ENCODE results near the gene EXOC3L1.

Gene EXOC3L1

GRCh38 chr16:67228034-67228785 is 38.3 kb upstream of the EXOC3L1 start:
- peaks cover 2% of the 10 kb centered on the region; the same call in 1 of the 2 replicates for H3K9me3 ChIP-seq
- no peak for DNase-seq (ENCODE audit: low spot score in 2 of 2)
- no peaks in the 10 kb centered on the region for H3K27me3 ChIP-seq (ENCODE audit: low read depth)
- in situ Hi-C loops (cut with MboI; ENCODE audit: low sequenced_read_pairs), result no loop called here
- H3K4me3 ChIP-seq, result peak overlapping the region; percentile 94
- peaks cover 38% of the 10 kb centered on the region for H3K36me3 ChIP-seq (replicated peaks)
- peaks cover 5% of the 10 kb centered on the region for H3K4me1 ChIP-seq

DNA sequence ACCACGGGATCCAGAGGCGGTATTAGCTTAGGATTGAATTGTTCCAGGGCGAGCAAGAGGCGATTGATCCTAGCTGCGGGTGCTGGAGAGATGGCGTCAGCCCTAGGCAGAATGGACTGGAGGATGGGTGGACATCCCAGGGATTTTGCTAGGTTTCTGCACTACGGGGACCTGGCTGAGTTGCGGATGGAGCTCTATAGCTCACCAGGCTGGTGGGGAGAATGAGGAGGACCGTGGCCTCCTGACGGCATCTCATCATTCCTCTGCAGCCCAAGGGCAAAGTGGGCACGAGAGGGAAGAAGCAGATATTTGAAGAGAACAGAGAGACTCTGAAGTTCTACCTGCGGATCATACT is 37.6 kb upstream of the EXOC3L1 start:
- Histone ChIP-seq H3K9me3 (peaks cover 2% of the 10 kb centered on the region; the same call in 1 of the 2 replicates), H3K27me3 (ENCODE audit: low read depth) (no peaks in the 10 kb centered on the region), H3K4me1 (peaks cover 5% of the 10 kb centered on the region), H3K36me3 (replicated peaks) (peaks cover 37% of the 10 kb centered on the region), H3K4me3 (peak overlapping the region; percentile 94)
- in situ Hi-C loops (cut with MboI; ENCODE audit: low sequenced_read_pairs), result no loop called here
- DNase-seq (ENCODE audit: low spot score in 2 of 2), result no peak

GRCh38 chr16:67226804-67227566 is 37.0 kb upstream of the EXOC3L1 start, which contains the start of gene TMEM208:
TMEM208 (plus strand) TSS chr16:67227130; CDS start chr16:67227219, 89 bp downstream.
- Histone ChIP-seq H3K4me3 (peak within 1 kb of the TSS; percentile 94), H3K4me1 (peaks cover 5% of the 10 kb centered on the region), H3K9me3 (peaks cover 2% of the 10 kb centered on the region; the same call in 1 of the 2 replicates), H3K36me3 (replicated peaks) (peaks cover 37% of the 10 kb centered on the region), H3K27me3 (ENCODE audit: low read depth) (no peaks in the 10 kb centered on the region)
- in situ Hi-C loops (cut with MboI; ENCODE audit: low sequenced_read_pairs), result no loop called here
- peak; percentile 93 to 99 for DNase-seq (ENCODE audit: low spot score in 2 of 2)

DNA sequence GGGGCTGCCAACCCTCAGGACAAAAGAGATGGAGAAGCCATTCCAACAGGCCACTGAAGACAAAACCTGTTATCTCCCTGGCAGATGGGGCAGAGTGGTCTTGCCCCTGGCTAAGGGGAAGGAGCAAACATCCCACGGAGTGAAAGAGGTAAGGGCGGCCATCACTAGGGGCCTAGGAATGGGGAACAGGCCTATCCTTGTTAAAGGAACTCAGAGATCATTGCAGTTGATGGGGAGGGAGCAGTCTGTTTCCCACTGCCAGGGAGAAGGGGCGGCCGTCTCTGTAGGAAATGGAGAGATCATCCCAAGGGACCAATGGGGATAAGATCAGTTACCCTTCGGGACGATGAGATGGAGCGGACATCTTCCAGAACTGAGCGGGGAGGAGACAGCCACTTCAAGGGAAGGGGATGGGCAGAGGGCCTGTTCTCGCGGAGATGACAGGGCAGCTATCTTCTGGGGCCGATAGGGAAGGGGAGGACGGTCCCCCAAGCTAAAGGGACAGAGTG is 36.4 kb upstream of the EXOC3L1 start:
- peak overlapping the region; percentile 94 for H3K4me3 ChIP-seq
- H3K4me1 ChIP-seq, result peaks cover 5% of the 10 kb centered on the region
- in situ Hi-C loops (cut with MboI; ENCODE audit: low sequenced_read_pairs), result no loop called here
- H3K36me3 ChIP-seq (replicated peaks), result peaks cover 31% of the 10 kb centered on the region
- peaks cover 2% of the 10 kb centered on the region; the same call in 1 of the 2 replicates for H3K9me3 ChIP-seq
- no peak for DNase-seq (ENCODE audit: low spot score in 2 of 2)
- H3K27me3 ChIP-seq (ENCODE audit: low read depth), result no peaks in the 10 kb centered on the region

DNA sequence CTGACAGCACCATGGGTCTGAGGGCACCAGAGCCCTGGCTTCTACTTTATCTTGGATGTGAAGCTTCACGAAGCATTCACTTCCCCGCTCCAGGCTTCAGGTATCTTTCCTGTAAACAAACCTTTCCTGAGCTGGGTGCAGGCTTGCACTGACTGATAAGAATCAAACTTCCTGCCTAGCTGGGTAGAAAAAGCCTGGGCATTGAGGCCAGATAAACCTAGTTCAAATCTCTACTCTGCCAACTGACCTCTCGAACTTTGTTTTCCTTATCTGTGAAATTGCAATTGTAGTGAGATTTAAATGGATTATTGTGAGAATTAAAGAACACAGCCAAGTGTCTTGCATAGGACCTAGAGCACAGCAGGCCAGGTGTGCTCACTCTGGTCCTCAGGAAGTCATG is 34.1 kb upstream of the EXOC3L1 start:
- in situ Hi-C loops (cut with MboI; ENCODE audit: low sequenced_read_pairs), result no loop called here
- no peak overlapping the region for H3K4me3 ChIP-seq
- H3K4me1 ChIP-seq, result peaks cover 5% of the 10 kb centered on the region
- H3K9me3 ChIP-seq, result peaks cover 2% of the 10 kb centered on the region; the same call in 1 of the 2 replicates
- H3K27me3 ChIP-seq (ENCODE audit: low read depth), result no peaks in the 10 kb centered on the region
- peaks cover 10% of the 10 kb centered on the region for H3K36me3 ChIP-seq (replicated peaks)
- no peak for DNase-seq (ENCODE audit: low spot score in 2 of 2)

GRCh38 chr16:67216612-67217490 is 26.9 kb upstream of the EXOC3L1 start:
- in situ Hi-C loops (cut with MboI; ENCODE audit: low sequenced_read_pairs), result no loop called here
- DNase-seq (ENCODE audit: low spot score in 2 of 2), result no peak
- Histone ChIP-seq H3K36me3 (replicated peaks) (no peaks in the 10 kb centered on the region), H3K9me3 (no peaks in the 10 kb centered on the region; the same call in 1 of the 2 replicates), H3K4me1 (no peaks in the 10 kb centered on the region), H3K4me3 (no peak overlapping the region), H3K27me3 (ENCODE audit: low read depth) (no peaks in the 10 kb centered on the region)

DNA sequence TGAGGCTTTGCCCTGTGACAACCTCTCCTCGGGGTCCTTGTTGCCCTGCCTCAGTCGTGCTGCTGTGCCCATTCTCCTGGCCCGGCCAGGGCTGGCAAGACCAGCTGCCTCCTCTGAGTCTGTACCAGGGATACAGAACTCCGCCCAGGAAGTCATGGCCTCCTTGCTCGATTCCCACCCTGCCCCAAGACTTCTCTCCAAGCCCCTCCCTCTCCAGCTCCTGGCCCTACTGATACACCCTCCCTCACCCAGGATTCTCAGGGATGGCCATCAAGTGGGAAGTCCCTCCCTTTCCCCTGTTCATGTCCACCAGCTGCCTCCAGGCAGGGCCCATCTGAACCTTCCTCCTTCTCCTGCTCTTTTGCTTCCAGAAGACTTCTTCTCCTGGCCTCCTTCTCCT is 25.8 kb upstream of the EXOC3L1 start:
- Histone ChIP-seq H3K4me3 (no peak overlapping the region), H3K4me1 (no peaks in the 10 kb centered on the region), H3K9me3 (no peaks in the 10 kb centered on the region; the same call in 1 of the 2 replicates), H3K27me3 (ENCODE audit: low read depth) (no peaks in the 10 kb centered on the region), H3K36me3 (replicated peaks) (no peaks in the 10 kb centered on the region)
- DNase-seq (ENCODE audit: low spot score in 2 of 2), result no peak
- in situ Hi-C loops (cut with MboI; ENCODE audit: low sequenced_read_pairs), result no loop called here

GRCh38 chr16:67213197-67214019 is 23.5 kb upstream of the EXOC3L1 start:
- Histone ChIP-seq H3K27me3 (ENCODE audit: low read depth) (no peaks in the 10 kb centered on the region), H3K36me3 (replicated peaks) (no peaks in the 10 kb centered on the region), H3K4me1 (no peaks in the 10 kb centered on the region), H3K4me3 (no peak overlapping the region), H3K9me3 (no peaks in the 10 kb centered on the region)
- no peak for DNase-seq (ENCODE audit: low spot score in 2 of 2)
- in situ Hi-C loops (cut with MboI; ENCODE audit: low sequenced_read_pairs), result no loop called here

GRCh38 chr16:67212766-67213165 is 22.8 kb upstream of the EXOC3L1 start:
- no peaks in the 10 kb centered on the region for H3K4me1 ChIP-seq
- no peak for DNase-seq (ENCODE audit: low spot score in 2 of 2)

DNA sequence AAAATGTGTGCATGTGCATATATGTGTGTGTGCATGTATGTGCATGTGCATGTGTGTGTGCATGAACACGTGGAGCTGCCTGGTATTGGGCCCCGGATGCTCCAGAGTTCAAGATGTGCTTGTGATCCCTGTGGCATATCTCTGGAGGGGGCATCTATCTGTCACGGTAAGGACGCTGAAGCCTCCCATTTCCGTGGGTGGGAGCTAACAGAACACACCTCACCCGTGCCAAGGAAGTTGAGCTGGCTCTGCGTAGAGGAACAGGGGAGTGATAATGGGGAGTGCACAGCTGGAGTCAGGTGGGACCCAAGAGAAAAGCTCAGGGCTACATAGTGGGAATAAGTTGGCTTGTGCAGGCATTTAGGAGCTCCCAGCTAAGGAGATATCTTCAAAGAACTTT is 21.7 kb upstream of the EXOC3L1 start:
- in situ Hi-C loops (cut with MboI; ENCODE audit: low sequenced_read_pairs), result no loop called here
- Histone ChIP-seq H3K27me3 (ENCODE audit: low read depth) (no peaks in the 10 kb centered on the region), H3K4me3 (no peak overlapping the region), H3K36me3 (replicated peaks) (no peaks in the 10 kb centered on the region; the same call in 1 of the 2 replicates), H3K4me1 (no peaks in the 10 kb centered on the region), H3K9me3 (no peaks in the 10 kb centered on the region)
- DNase-seq (ENCODE audit: low spot score in 2 of 2), result no peak

More at GRCh38 chr16:67212766-67213165, 22.8 kb upstream of the EXOC3L1 start:
- no peaks in the 10 kb centered on the region for H3K27me3 ChIP-seq (ENCODE audit: low read depth)
- H3K9me3 ChIP-seq, result no peaks in the 10 kb centered on the region
- H3K36me3 ChIP-seq (replicated peaks), result no peaks in the 10 kb centered on the region
- in situ Hi-C loops (cut with MboI; ENCODE audit: low sequenced_read_pairs), result no loop called here
- no peak overlapping the region for H3K4me3 ChIP-seq

- Histone ChIP-seq H3K36me3 (replicated peaks) (no peaks in the 10 kb centered on the region; the same call in 1 of the 2 replicates), H3K27me3 (ENCODE audit: low read depth) (no peaks in the 10 kb centered on the region), H3K4me1 (no peaks in the 10 kb centered on the region), H3K9me3 (no peaks in the 10 kb centered on the region), H3K4me3 (no peak overlapping the region)
- DNase-seq (ENCODE audit: low spot score in 2 of 2), result no peak
- in situ Hi-C loops (cut with MboI; ENCODE audit: low sequenced_read_pairs), result no loop called here
Measured at GRCh38 chr16:67210069-67210937, 20.4 kb upstream of the EXOC3L1 start.

DNA sequence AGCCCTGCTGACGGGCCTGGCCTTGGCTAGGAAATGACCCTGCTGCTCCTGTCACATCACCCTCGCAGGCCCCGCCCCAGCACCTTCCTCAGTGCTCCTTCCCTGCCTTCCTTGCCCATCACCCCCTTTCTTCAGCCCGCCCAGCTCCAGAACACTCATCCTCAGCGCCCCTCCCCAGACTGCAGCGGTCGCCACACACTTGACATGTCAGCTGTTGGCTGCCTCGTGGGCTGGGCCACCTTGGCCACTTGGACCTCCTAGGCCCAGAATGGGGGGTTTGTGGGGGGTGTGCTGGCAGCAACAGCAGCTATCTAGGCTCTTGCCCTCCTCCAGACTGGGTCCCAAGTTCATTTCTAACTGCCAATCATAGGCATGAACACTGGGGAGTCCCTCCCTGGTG is 19.6 kb upstream of the EXOC3L1 start:
- H3K4me1 ChIP-seq, result no peaks in the 10 kb centered on the region
- in situ Hi-C loops (cut with MboI; ENCODE audit: low sequenced_read_pairs), result no loop called here
- no peaks in the 10 kb centered on the region for H3K27me3 ChIP-seq (ENCODE audit: low read depth)
- H3K9me3 ChIP-seq, result no peaks in the 10 kb centered on the region
- H3K4me3 ChIP-seq, result no peak overlapping the region
- DNase-seq (ENCODE audit: low spot score in 2 of 2), result no peak
- no peaks in the 10 kb centered on the region; the same call in 1 of the 2 replicates for H3K36me3 ChIP-seq (replicated peaks)

Measured in HAP-1 (cell line).